Mucosa of descending colon (tissue), 3 donors: ENCODE results near the gene SLC24A4. TPM values are rescaled to one million over a fixed set of nuclear protein-coding genes. Genes with fewer than 3 reads are reported as not detected.

Experiments used
- ATAC-seq: fragments of 200-7000 bp; cut with Tn5 transposase; one replicate; pipeline ENCODE4 v1.9.1; 2020; ENCODE audit warnings: mild to moderate bottlenecking, moderate library complexity
- DNase-seq, 3 donors: peaks; one replicate each; pipeline ENCODE4 v3.0.0-alpha.2; 2020
- H3K36me3 ChIP-seq: fragments of 200-600 bp; one replicate; pipeline ENCODE4 v1.8.0; 2021; ENCODE audit warnings: low read depth, mild to moderate bottlenecking
- H3K4me1 ChIP-seq: fragments of 200-600 bp; one replicate; pipeline ENCODE4 v1.8.0; 2021; ENCODE audit warnings: low read depth, mild to moderate bottlenecking
- H3K4me3 ChIP-seq: fragments of 200-600 bp; one replicate; pipeline ENCODE4 v1.8.0; 2021; ENCODE audit warnings: mild to moderate bottlenecking
- H3K9me3 ChIP-seq: fragments of 200-600 bp; one replicate; pipeline ENCODE4 v1.8.0; 2021; ENCODE audit warnings: mild to moderate bottlenecking
- intact Hi-C, 2 donors: fragments of 100-400 bp; cut with DNase I in 1 of 2; cut with micrococcal nuclease in 1 of 2; formaldehyde crosslinking; loops; one replicate each; pipeline versions ENCODE4 v1.11.0 to v1.11.1; 2022; cut with DNase I, micrococcal nuclease
- total RNA-seq, 3 donors: library from RNA; stranded (reverse); fragmentation: NEBNext Ultra II Directional in 2 of 3; extraction: Animal tissue kit (Norgen Biotek cat#: 25700) in 2 of 3; gene quantifications; one replicate each; pipeline versions ENCODE4 v1.2.1 to v1.2.4, GENCODE V29; 2021 to 2023
- TF ChIP-seq, protein P1 (sequence below): fragments of 200-600 bp; IDR thresholded peaks from one replicate; pipeline ENCODE4 v1.8.0; 2022; ENCODE audit warnings: antibody characterized with exemption, mild to moderate bottlenecking
- donor health status: DM: no; HTN: no; CAD: no; lungs with moderate emphysema.
- donor health status: DM: no; HTN: no; CAD: no.
- donor health status: DM: no; HTN: yes; CAD: no.

The SLC24A4 gene
- total RNA-seq, 3 donors from 2014 or later: 0.14 to 0.63 (median 0.27) TPM

DNA sequence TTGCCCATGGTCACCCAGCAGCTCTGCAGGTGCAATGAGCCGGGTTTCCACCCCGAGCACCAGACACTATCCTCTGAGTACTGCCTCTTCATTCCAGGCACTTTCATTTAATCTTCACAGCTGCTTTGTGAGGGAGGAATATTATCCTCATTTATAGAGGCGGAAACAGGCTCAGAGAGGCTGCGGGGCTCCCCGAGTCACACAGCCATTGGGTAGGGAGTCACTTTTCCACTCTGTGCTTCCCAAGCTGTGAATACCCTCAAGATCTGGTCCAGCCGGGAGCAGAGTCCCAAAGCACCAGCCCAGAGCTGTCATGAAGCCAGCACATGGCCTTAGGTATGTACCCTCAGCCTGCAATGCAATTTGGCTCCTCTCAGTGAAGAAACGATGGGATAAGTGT is 138.9 kb downstream of the SLC24A4 start:
- TF ChIP-seq, protein P1, sequence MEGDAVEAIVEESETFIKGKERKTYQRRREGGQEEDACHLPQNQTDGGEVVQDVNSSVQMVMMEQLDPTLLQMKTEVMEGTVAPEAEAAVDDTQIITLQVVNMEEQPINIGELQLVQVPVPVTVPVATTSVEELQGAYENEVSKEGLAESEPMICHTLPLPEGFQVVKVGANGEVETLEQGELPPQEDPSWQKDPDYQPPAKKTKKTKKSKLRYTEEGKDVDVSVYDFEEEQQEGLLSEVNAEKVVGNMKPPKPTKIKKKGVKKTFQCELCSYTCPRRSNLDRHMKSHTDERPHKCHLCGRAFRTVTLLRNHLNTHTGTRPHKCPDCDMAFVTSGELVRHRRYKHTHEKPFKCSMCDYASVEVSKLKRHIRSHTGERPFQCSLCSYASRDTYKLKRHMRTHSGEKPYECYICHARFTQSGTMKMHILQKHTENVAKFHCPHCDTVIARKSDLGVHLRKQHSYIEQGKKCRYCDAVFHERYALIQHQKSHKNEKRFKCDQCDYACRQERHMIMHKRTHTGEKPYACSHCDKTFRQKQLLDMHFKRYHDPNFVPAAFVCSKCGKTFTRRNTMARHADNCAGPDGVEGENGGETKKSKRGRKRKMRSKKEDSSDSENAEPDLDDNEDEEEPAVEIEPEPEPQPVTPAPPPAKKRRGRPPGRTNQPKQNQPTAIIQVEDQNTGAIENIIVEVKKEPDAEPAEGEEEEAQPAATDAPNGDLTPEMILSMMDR: no peak
- Histone ChIP-seq H3K4me1 (peaks cover 8% of the 10 kb centered on the region), H3K9me3 (peaks cover 3% of the 10 kb centered on the region), H3K36me3 (no peaks in the 10 kb centered on the region), H3K4me3 (no peak overlapping the region)
- no peak for ATAC-seq
- DNase-seq: no peak
- intact Hi-C loops: no loop called here

DNA sequence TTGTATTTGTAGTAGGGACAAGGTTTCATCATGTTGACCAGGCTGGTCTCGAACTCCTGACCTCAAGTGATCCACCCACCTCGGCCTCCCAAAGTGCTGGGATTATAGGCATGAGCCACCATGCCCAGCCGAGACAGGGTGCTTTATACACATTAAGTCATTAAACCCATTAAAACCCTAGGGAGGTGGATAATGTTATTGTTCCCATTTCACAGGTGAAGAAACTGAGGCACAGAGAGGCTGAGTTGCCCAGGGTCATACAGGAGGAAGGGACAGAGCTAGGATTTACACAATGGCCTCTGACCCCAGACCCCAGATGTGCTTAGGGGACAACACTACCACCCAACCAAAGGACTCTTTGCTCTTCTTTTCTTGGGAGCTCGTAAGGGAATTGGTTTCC is 139.6 kb downstream of the SLC24A4 start:
- DNase-seq (no peak), ATAC-seq (no peak)
- Histone ChIP-seq H3K9me3 (peaks cover 7% of the 10 kb centered on the region), H3K36me3 (no peaks in the 10 kb centered on the region), H3K4me1 (peaks cover 8% of the 10 kb centered on the region), H3K4me3 (no peak overlapping the region)
- intact Hi-C loops: no loop called here
- TF ChIP-seq, protein P1: no peak

DNA sequence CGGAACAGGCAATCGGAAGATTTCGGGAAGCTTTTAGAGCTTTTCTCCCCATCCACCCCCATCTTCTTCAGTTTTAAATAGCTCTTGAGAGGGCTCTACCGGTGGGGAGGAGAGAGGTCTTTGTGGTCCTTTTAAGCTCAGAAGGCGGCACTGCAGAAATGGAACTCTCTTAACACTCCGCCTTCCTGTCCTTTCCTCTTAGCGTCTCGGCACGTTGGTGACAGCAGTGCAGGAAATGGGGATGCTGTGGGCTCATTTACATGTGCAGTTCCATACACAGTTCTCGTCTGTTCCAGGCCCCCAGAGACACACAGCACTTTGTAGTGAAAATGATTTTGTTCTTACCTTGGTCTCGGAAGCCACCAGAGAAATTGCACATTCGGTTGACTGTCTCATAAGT is 140.2 kb downstream of the SLC24A4 start:
- Histone ChIP-seq H3K9me3 (peaks cover 7% of the 10 kb centered on the region), H3K4me3 (no peak overlapping the region), H3K36me3 (no peaks in the 10 kb centered on the region), H3K4me1 (peaks cover 8% of the 10 kb centered on the region)
- DNase-seq (no peak), ATAC-seq (no peak)
- intact Hi-C loops: no loop called here
- TF ChIP-seq, protein P1: no peak

- H3K9me3 ChIP-seq: peaks cover 7% of the 10 kb centered on the region
- no peaks in the 10 kb centered on the region for H3K36me3 ChIP-seq
- no peak overlapping the region for H3K4me3 ChIP-seq
- intact Hi-C loops: no loop called here
- DNase-seq (no peak), ATAC-seq (no peak)
- TF ChIP-seq, protein P1: no peak
- peaks cover 8% of the 10 kb centered on the region for H3K4me1 ChIP-seq
Measured at GRCh38 chr14:92464156-92464555, 141.2 kb downstream of the SLC24A4 start.

- ATAC-seq (no peak), DNase-seq (no peak)
- Histone ChIP-seq H3K36me3 (no peaks in the 10 kb centered on the region), H3K4me1 (peaks cover 8% of the 10 kb centered on the region), H3K4me3 (no peak overlapping the region), H3K9me3 (peaks cover 7% of the 10 kb centered on the region)
- intact Hi-C loops: no loop called here
- TF ChIP-seq, protein P1: no peak
Measured at GRCh38 chr14:92464716-92465115, 141.8 kb downstream of the SLC24A4 start.
